ENCODE results near the gene PLEKHB1. TPM values are rescaled to one million over a fixed set of nuclear protein-coding genes. Genes with fewer than 3 reads are reported as not detected.

The PLEKHB1 gene
- total RNA-seq, 4 donors from 2014 or later: 35.5 to 58.1 (median 45.7) TPM

- Histone ChIP-seq H3K27me3 (no peaks in the 10 kb centered on the region), H3K9me3 (no peaks in the 10 kb centered on the region), H3K27ac (replicated peaks in 1 of 4) (no peak overlapping the region), H3K36me3 (no peaks in the 10 kb centered on the region), H3K4me1 (no peaks in the 10 kb centered on the region), H3K4me3 (no peak overlapping the region)
- WGBS: 81% methylated on average over 5 of the region's 5 CpGs
- intact Hi-C loops (cut with DNase I): no loop called here
- TF ChIP-seq CTCF (IDR thresholded peaks at IDR 0.05) (no peak), POLR2AphosphoS5 (IDR thresholded peaks at IDR 0.05) (no peak), POLR2A (IDR thresholded peaks at IDR 0.05; ENCODE audit: low read depth) (no peak), EP300 (IDR thresholded peaks at IDR 0.05) (no peak)
- DNase-seq (ENCODE audit: extremely low spot score): no peak
Measured at GRCh38 chr11:73612601-73613140, 33.7 kb upstream of the PLEKHB1 start.

GRCh38 chr11:73614591-73614990 lies 31.8 kb upstream of the PLEKHB1 start:
- no peaks in the 10 kb centered on the region for H3K9me3 ChIP-seq
- no peak overlapping the region for H3K27ac ChIP-seq (replicated peaks in 1 of 4)
- no peaks in the 10 kb centered on the region for H3K36me3 ChIP-seq
- no peaks in the 10 kb centered on the region for H3K27me3 ChIP-seq
- intact Hi-C loops (cut with DNase I): no loop called here
- no peaks in the 10 kb centered on the region for H3K4me1 ChIP-seq
- no peak for DNase-seq (ENCODE audit: extremely low spot score)
- H3K4me3 ChIP-seq: no peak overlapping the region
- TF ChIP-seq EP300 (IDR thresholded peaks at IDR 0.05) (no peak), POLR2A (IDR thresholded peaks at IDR 0.05; ENCODE audit: low read depth) (no peak), CTCF (IDR thresholded peaks at IDR 0.05) (no peak), POLR2AphosphoS5 (IDR thresholded peaks at IDR 0.05) (no peak)

- H3K4me3 ChIP-seq: no peak overlapping the region
- no peaks in the 10 kb centered on the region for H3K9me3 ChIP-seq
- no peak for DNase-seq (ENCODE audit: extremely low spot score)
- peaks cover 4 to 10% (median 9%) of the 10 kb centered on the region in 4 donors for H3K4me1 ChIP-seq
- H3K27ac ChIP-seq (replicated peaks in 1 of 4): peak overlapping the region in 1 of 4 donors; percentile 34
- intact Hi-C loops (cut with DNase I): loop anchor here (10.0 kb wide), 1 partner anchor 218 kb away; no protein-coding TSS in a partner anchor
- H3K27me3 ChIP-seq: peaks cover 0 to 30% (median 0%) of the 10 kb centered on the region in 4 donors
- 63% methylated on average over 4 of the region's 4 CpGs for WGBS
- TF ChIP-seq POLR2A (IDR thresholded peaks at IDR 0.05; ENCODE audit: low read depth) (no peak), POLR2AphosphoS5 (IDR thresholded peaks at IDR 0.05) (no peak), CTCF (IDR thresholded peaks at IDR 0.05) (no peak), EP300 (IDR thresholded peaks at IDR 0.05) (no peak)
- H3K36me3 ChIP-seq: no peaks in the 10 kb centered on the region
Measured at GRCh38 chr11:73622926-73623593, 23.3 kb upstream of the PLEKHB1 start.

- peaks cover 4 to 10% (median 9%) of the 10 kb centered on the region in 4 donors for H3K4me1 ChIP-seq
- DNase-seq (ENCODE audit: extremely low spot score): no peak
- 49% methylated on average over 3 of the region's 3 CpGs for WGBS
- no peak overlapping the region for H3K27ac ChIP-seq (replicated peaks in 1 of 4)
- peaks cover 0 to 30% (median 0%) of the 10 kb centered on the region in 4 donors for H3K27me3 ChIP-seq
- no peak for TF ChIP-seq CTCF (IDR thresholded peaks at IDR 0.05)
- TF ChIP-seq POLR2A (IDR thresholded peaks at IDR 0.05; ENCODE audit: low read depth): no peak
- no peak for TF ChIP-seq EP300 (IDR thresholded peaks at IDR 0.05)
- no peak for TF ChIP-seq POLR2AphosphoS5 (IDR thresholded peaks at IDR 0.05)
- H3K9me3 ChIP-seq: no peaks in the 10 kb centered on the region
- no peaks in the 10 kb centered on the region for H3K36me3 ChIP-seq
- no peak overlapping the region for H3K4me3 ChIP-seq
- intact Hi-C loops (cut with DNase I): loop anchor here (2.0 to 10.0 kb wide), 2 partner anchors 39 to 219 kb away; no protein-coding TSS in a partner anchor
Measured at GRCh38 chr11:73623686-73624085, 22.7 kb upstream of the PLEKHB1 start.

All from esophagus muscularis mucosa (tissue), 4 donors.